Measurements from ENCODE around the gene SLC35E1. TPM values are rescaled to one million over a fixed set of nuclear protein-coding genes. Genes with fewer than 3 reads are reported as not detected.

The SLC35E1 gene
- total and polyA plus RNA-seq, 2 of the 13 experiments (the other 11 are each of a cell fraction or from before 2014, with no cell fraction given), result 21.2 to 46.5 TPM

DNA sequence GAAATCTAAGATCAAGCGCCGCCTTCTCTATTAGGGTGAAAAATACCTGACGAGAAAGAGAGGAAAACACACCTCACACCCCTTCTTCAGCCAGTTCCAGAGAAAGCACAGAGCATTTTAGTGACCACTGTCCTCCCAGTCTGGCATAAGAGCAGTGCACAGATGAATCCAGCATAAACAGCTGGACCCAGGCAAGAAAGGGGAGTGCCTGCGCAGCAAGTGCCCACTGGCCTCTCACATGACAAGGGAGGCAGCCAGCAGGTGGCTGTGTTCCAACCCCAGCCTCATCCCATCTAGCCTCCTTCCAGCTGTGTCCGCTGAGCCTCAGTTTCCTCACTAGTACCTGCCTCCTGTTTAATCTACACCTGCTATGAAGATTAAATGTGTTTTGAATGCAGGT is 47.8 kb upstream of the SLC35E1 start (continued):
- TF ChIP-seq, protein P1, sequence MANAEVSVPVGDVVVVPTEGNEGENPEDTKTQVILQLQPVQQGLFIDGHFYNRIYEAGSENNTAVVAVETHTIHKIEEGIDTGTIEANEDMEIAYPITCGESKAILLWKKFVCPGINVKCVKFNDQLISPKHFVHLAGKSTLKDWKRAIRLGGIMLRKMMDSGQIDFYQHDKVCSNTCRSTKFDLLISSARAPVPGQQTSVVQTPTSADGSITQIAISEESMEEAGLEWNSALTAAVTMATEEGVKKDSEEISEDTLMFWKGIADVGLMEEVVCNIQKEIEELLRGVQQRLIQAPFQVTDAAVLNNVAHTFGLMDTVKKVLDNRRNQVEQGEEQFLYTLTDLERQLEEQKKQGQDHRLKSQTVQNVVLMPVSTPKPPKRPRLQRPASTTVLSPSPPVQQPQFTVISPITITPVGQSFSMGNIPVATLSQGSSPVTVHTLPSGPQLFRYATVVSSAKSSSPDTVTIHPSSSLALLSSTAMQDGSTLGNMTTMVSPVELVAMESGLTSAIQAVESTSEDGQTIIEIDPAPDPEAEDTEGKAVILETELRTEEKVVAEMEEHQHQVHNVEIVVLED (CRISPR knock-in tag; IDR thresholded peaks at IDR 0.05; ENCODE audit: borderline replicate concordance), result no peak
- TF ChIP-seq MXD4 (CRISPR knock-in tag; IDR thresholded peaks at IDR 0.05) (no peak), HMGA1 (CRISPR knock-in tag; conservative IDR thresholded peaks at IDR 0.05) (no peak), TCF12 (IDR thresholded peaks at IDR 0.05) (no peak), TCF12 (CRISPR knock-in tag; IDR thresholded peaks at IDR 0.05) (no peak), ZFP41 (CRISPR knock-in tag; IDR thresholded peaks at IDR 0.05; ENCODE audit: borderline replicate concordance) (no peak)
- TF ChIP-seq, protein P2, sequence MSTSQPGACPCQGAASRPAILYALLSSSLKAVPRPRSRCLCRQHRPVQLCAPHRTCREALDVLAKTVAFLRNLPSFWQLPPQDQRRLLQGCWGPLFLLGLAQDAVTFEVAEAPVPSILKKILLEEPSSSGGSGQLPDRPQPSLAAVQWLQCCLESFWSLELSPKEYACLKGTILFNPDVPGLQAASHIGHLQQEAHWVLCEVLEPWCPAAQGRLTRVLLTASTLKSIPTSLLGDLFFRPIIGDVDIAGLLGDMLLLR (CRISPR knock-in tag; IDR thresholded peaks at IDR 0.05), result no peak

DNA sequence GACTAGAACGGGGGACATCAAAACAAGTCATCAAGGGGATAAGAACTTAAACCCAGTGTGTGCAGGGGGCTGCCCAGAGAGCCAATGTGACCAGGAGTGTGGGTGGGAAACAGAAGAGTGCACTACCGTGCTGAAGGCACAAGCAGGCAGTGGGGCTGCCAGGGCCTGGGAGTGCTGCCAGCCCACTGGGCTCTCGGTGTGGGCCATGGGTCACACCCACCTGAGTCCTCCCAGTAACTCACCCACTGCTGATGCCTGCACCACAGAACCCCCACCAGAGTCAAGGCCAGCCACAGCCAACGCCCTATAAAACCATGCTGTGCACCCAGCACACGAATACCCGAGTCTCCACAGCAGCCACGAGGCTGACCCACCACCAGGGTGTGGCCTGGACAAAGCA is 47.2 kb upstream of the SLC35E1 start:
- intact Hi-C loops (cut with micrococcal nuclease; ENCODE audit: unreplicated experiment) (no loop called here), in situ Hi-C loops (cut with HindIII; ENCODE audit: extremely low pct_ligation_motif_present, low pct_unique_long_range_greater_than_20kb) (no loop called here)
- Histone ChIP-seq H3K4me2 (ENCODE audit: low read depth, low read length) (no peak overlapping the region), H3K27ac (ENCODE audit: extremely low read length, insufficient read depth, low read length) (no peak overlapping the region), H2AFZ (ENCODE audit: low read length) (no peak overlapping the region), H3K4me3 (replicated peaks in 1 of 3; ENCODE audit: insufficient read depth in 1 of 3, low read depth in 2 of 3, low read length in 3 of 3) (no peak overlapping the region), H3K4me1 (ENCODE audit: insufficient read depth, low read length) (peaks cover 19% of the 10 kb centered on the region), H3K9me3 (ENCODE audit: low read length) (no peaks in the 10 kb centered on the region), H3K27me3 (ENCODE audit: control insufficient read depth in 1 of 2, insufficient read depth in 2 of 2, low read length in 2 of 2) (no peaks in the 10 kb centered on the region), H3K9ac (ENCODE audit: insufficient read depth, low read depth, low read length) (no peak overlapping the region), H3K36me3 (replicated peaks in 1 of 2; ENCODE audit: control insufficient read depth in 1 of 2, insufficient read depth in 2 of 2, low read length in 2 of 2) (peaks cover 2 to 16% of the 10 kb centered on the region in 2 experiments; a peak in 3 of 5 replicates), H4K20me1 (ENCODE audit: insufficient read depth, low read length) (peaks cover 14% of the 10 kb centered on the region), H3K79me2 (ENCODE audit: insufficient read depth, low read length) (peaks cover 98% of the 10 kb centered on the region)
- ChIA-PET POLR2A (no interaction called here), CTCF (ENCODE audit: low intra/inter-chr PET ratio, low total read pairs) (no interaction called here)
- BruUV-seq (replicated peaks), result no TSS peak
- ATAC-seq, result no peak
- FAIRE-seq, result no peak
- no peak for DNase-seq (ENCODE audit: low spot score)
- 97% methylated on average over 6 of the region's 7 CpGs for WGBS (ENCODE audit: low lambda C conversion rate)
- TF ChIP-seq ATF1 (CRISPR knock-in tag; IDR thresholded peaks at IDR 0.05), result no peak
- no peak for TF ChIP-seq ZBTB7A (CRISPR knock-in tag; IDR thresholded peaks at IDR 0.05)
- TF ChIP-seq, protein P3, sequence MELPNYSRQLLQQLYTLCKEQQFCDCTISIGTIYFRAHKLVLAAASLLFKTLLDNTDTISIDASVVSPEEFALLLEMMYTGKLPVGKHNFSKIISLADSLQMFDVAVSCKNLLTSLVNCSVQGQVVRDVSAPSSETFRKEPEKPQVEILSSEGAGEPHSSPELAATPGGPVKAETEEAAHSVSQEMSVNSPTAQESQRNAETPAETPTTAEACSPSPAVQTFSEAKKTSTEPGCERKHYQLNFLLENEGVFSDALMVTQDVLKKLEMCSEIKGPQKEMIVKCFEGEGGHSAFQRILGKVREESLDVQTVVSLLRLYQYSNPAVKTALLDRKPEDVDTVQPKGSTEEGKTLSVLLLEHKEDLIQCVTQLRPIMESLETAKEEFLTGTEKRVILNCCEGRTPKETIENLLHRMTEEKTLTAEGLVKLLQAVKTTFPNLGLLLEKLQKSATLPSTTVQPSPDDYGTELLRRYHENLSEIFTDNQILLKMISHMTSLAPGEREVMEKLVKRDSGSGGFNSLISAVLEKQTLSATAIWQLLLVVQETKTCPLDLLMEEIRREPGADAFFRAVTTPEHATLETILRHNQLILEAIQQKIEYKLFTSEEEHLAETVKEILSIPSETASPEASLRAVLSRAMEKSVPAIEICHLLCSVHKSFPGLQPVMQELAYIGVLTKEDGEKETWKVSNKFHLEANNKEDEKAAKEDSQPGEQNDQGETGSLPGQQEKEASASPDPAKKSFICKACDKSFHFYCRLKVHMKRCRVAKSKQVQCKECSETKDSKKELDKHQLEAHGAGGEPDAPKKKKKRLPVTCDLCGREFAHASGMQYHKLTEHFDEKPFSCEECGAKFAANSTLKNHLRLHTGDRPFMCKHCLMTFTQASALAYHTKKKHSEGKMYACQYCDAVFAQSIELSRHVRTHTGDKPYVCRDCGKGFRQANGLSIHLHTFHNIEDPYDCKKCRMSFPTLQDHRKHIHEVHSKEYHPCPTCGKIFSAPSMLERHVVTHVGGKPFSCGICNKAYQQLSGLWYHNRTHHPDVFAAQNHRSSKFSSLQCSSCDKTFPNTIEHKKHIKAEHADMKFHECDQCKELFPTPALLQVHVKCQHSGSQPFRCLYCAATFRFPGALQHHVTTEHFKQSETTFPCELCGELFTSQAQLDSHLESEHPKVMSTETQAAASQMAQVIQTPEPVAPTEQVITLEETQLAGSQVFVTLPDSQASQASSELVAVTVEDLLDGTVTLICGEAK (IDR thresholded peaks at IDR 0.05), result no peak
- TF ChIP-seq, protein P3 (CRISPR knock-in tag; IDR thresholded peaks at IDR 0.05), result no peak
- TF ChIP-seq, protein P4, sequence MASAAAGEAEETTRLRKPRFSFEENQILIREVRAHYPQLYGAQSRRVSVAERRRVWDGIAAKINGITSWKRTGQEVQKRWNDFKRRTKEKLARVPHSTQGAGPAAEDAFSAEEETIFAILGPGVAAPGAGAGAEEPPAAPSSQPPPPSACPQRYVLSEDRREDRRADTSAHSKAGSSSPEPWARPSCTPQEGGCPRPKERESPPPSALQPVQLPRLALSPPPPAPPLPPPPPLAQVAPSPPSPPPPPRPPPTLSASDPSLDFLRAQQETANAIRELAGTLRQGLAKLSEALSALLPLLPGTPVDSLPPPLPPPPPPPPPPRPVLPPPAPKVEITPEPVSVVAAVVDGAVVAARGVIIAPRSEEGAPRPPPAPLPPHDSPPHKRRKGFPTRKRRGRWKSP (CRISPR knock-in tag; IDR thresholded peaks at IDR 0.05), result no peak

Measured in HepG2 (cell line).